Subcutaneous abdominal adipose tissue (tissue), 5 donors: ENCODE results near the gene COPS6.

ENCODE experiments used
- H3K27ac ChIP-seq: one replicate; pipeline ENCODE4 v1.7.0; 2013; ENCODE audit warnings: low read depth, mild to moderate bottlenecking, inconsistent platforms, low read length, moderate library complexity
- H3K27me3 ChIP-seq, 5 donors: one replicate each; pipeline ENCODE4 v1.7.0; 2013; ENCODE audit warnings: low read length in 5 of 5, inconsistent platforms in 1 of 5; ENCODE audit not compliant: control insufficient read depth in 5 of 5, insufficient read depth in 4 of 5
- H3K36me3 ChIP-seq, 5 donors: one replicate each; pipeline ENCODE4 v1.7.0; 2013; ENCODE audit warnings: low read length in 5 of 5; ENCODE audit not compliant: control insufficient read depth in 5 of 5, insufficient read depth in 5 of 5
- H3K4me1 ChIP-seq, 5 donors: one replicate each; pipeline ENCODE4 v1.7.0; 2013; ENCODE audit warnings: low read length in 5 of 5, mild to moderate bottlenecking in 3 of 5, moderate library complexity in 1 of 5; ENCODE audit not compliant: control insufficient read depth in 5 of 5, insufficient read depth in 5 of 5
- H3K4me3 ChIP-seq, 5 donors: one replicate each; pipeline ENCODE4 v1.7.0; 2013; ENCODE audit warnings: low read length in 5 of 5, low read depth in 1 of 5
- H3K9ac ChIP-seq, 5 donors: one replicate each; pipeline ENCODE4 v1.7.0; 2013; ENCODE audit warnings: low read length in 5 of 5, mild to moderate bottlenecking in 4 of 5, moderate library complexity in 3 of 5
- H3K9me3 ChIP-seq, 5 donors: one replicate each; pipeline ENCODE4 v1.7.0; 2013; ENCODE audit warnings: low read length in 5 of 5; ENCODE audit not compliant: control insufficient read depth in 5 of 5
- donor health status: healthy.
- donor health status: healthy.
- donor health status: healthy.
- donor health status: healthy.
- donor health status: healthy.

Gene COPS6

DNA sequence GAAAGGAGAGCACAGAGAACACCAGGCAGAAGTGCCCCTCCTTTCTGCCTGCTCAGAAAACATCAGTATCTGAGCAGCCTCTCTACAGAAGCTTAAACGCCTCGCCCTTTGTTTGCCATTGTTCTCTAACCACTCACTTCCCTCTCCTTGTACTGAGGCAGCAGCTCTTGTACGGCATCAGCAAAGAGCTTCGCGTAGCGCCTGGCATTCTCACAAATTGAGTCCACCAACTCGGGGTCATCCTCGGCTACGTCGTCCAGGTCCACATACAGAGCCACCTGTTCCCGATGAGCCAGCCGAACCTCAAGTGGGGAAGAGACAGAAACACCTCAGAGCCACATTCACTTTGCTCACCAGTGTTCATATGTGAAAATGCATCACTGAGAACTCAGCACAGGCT is 10.7 kb downstream of the COPS6 start:
- Histone ChIP-seq H3K4me1 (peaks cover 6 to 32% (median 26%) of the 10 kb centered on the region in 5 donors), H3K9me3 (no peaks in the 10 kb centered on the region), H3K36me3 (peaks cover 0 to 63% (median 54%) of the 10 kb centered on the region in 5 donors), H3K27me3 (no peaks in the 10 kb centered on the region), H3K9ac (peak overlapping the region in 4 of 5 donors; percentile 60 to 68 (median 65)), H3K27ac (peak overlapping the region; percentile 89), H3K4me3 (peak overlapping the region; percentile 81 to 84 (median 81))

DNA sequence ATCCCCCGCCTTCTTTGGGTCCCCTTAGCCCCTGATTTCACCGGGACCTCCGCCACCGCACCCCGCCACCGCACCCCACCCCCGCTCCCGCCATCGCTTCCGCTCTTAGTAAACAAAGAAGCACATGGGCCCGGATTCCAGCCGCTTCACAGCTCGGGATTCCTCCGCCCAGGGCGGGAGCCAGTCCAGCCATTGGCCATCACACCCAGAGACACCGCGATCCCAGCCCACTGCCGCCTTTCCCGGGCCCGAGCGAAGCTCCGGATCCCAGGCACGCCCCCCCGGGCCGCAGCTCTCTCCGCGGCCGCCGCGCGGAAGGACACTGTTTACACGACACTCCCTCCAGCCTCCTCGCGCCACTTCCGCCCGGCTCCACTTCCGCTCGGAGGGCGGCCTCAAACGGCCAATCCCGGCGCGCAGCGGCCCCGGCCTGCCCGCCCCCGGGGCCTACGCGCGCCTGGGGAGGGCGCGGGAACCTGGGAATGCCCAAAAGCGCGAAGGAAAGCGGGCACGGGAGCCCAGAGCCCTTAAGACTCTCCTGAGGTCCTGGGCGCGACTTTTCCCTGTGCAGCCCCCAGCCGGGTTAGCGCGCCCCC is 11.7 kb downstream of the COPS6 start:
- Histone ChIP-seq H3K9ac (peak overlapping the region; percentile 63 to 85 (median 78)), H3K27me3 (no peaks in the 10 kb centered on the region), H3K4me3 (peak overlapping the region; percentile 81 to 84 (median 81)), H3K4me1 (peaks cover 6 to 31% (median 26%) of the 10 kb centered on the region in 5 donors), H3K36me3 (peaks cover 0 to 62% (median 55%) of the 10 kb centered on the region in 5 donors), H3K9me3 (no peaks in the 10 kb centered on the region), H3K27ac (peak overlapping the region; percentile 89)

DNA sequence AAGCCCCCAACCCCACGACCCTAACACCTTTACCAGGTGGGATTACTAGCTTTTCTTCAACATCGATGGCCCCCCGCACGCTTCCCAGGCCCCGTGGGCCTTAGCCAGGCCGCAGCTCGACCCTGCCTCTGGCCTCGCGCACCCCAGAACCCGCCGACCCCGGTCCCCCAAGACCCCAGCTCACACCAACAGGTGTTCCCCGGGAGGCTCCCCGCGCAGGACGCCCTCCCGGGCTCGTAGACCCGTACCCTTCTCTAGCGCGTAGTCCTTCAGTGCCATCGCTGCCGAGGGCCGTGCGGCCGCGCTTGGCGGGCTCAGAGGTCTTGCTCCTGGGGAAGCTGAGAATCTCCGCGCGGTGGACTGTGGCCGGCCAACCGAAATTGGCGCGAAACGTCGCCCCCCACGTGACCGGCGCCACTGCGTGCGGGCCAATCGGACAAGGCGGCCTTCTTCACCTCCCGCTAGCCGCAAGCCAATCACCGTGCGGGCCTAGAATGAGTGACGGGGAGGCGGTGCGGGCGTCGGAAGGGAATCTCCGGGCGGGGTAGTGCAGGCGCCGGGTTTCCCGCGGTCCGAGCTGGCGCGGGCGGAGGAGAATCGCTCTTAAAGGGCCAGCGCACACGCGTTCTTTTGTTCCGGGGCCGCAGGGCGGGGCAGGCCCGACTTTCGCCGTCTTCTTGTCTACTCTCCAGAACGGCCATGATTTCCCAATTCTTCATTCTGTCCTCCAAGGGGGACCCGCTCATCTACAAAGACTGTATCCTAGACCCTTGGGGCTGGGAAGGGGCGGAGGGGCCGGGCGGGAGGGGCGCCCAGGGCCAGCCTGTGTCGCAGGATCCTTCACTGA is 12.5 kb downstream of the COPS6 start, which contains the start of the genes AP4M1 and MCM7:
AP4M1 (plus strand) TSS at position 628 of the 847 bp plus-strand sequence; CDS start at position 700, 72 bp downstream.
MCM7 (minus strand) TSS at position 382 of the 847 bp plus-strand sequence; CDS start at position 279, 103 bp downstream.
- Histone ChIP-seq H3K36me3 (peaks cover 0 to 62% (median 53%) of the 10 kb centered on the region in 5 donors), H3K4me3 (peak within 1 kb of the TSS; percentile 81 to 84 (median 81)), H3K27ac (peak within 1 kb of the TSS; percentile 89), H3K9me3 (no peaks in the 10 kb centered on the region), H3K9ac (peak within 1 kb of the TSS; percentile 63 to 85 (median 78)), H3K27me3 (no peaks in the 10 kb centered on the region), H3K4me1 (peaks cover 6 to 31% (median 26%) of the 10 kb centered on the region in 5 donors)

DNA sequence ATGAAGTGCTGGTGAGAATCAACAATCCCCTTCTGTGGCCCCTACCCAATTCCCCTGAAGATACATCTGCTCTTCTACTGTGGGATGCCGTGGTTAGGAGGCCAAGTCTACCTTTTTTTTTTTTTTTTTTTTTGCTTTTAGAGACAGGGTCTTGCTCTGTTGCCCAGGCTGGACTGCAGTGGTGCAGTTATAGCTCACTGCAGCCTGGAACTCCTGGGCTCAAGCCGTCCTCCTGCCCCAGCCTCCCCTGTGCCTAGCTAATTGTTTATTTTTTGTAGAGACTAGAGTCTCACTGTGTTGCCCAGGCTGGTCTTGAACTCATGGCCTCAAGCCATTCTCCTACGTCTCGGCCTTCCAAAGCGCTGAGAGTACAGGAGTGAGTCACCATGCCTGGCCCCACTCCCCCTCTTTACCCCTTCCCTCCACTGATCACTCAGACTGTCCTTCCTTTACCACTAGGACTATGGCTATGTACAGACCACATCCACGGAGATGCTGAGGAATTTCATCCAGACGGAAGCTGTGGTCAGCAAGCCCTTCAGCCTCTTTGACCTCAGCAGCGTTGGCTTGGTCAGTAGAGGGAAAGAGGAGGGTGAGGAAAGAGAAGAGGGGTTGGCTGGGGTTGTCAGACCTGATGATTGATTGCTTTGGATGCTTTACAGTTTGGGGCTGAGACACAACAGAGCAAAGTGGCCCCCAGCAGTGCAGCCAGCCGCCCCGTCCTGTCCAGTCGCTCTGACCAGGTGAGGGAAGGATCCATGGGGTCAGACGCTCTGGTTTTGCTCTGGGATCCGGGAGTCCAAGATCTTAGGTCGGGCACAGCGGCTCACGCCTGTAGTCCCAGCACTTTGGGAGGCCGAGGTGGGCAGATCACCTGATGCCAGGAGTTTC is 14.4 kb downstream of the COPS6 start:
- Histone ChIP-seq H3K4me1 (peaks cover 6 to 31% (median 26%) of the 10 kb centered on the region in 5 donors), H3K9me3 (no peaks in the 10 kb centered on the region), H3K4me3 (no peak overlapping the region), H3K27me3 (no peaks in the 10 kb centered on the region), H3K36me3 (peaks cover 0 to 63% (median 56%) of the 10 kb centered on the region in 5 donors), H3K9ac (peak overlapping the region in 1 of 5 donors; percentile 39), H3K27ac (no peak overlapping the region)

DNA sequence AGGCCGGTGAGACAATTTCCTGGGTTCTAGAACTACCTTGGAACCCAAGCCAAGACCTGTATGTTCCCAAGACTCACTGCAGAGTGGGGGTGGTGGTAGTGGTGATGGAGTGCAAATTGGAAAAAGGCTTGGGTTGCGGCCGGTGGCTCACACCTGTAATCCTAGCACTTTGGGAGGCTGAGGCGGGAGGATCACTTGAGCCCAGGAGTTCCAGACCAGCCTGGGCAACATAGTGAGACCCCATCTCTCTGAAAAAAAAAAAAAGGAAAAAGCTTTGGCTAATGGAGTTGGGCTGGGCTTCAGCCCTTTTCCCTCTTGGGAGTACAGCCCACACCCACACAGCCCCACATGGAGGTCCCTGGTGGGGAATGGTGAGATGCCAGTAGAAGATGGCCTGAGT is 16.8 kb downstream of the COPS6 start:
- H3K36me3 ChIP-seq: peaks cover 0 to 69% (median 59%) of the 10 kb centered on the region in 5 donors
- no peaks in the 10 kb centered on the region for H3K27me3 ChIP-seq
- no peak overlapping the region for H3K4me3 ChIP-seq
- H3K4me1 ChIP-seq: peaks cover 0 to 16% (median 12%) of the 10 kb centered on the region in 5 donors
- no peaks in the 10 kb centered on the region for H3K9me3 ChIP-seq
- no peak overlapping the region for H3K27ac ChIP-seq
- H3K9ac ChIP-seq: no peak overlapping the region

DNA sequence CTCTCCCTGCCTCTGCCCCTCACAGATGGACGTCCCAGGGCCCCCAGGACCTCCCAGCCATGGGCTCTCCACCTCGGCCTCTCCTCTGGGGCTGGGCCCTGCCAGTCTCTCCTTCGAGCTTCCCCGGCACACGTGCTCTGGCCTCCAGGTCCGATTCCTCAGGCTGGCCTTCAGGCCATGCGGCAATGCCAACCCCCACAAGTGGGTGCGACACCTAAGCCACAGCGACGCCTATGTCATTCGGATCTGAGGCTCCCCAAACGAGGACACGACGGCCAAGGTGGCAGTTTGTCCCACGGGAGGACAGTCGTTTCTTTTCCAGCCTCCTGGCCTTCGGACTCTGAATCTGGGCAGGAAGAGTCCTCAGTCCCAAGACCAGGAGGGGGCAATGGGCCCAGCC is 17.9 kb downstream of the COPS6 start:
- no peak overlapping the region for H3K9ac ChIP-seq
- H3K36me3 ChIP-seq: peaks cover 0 to 80% (median 68%) of the 10 kb centered on the region in 5 donors
- no peak overlapping the region for H3K27ac ChIP-seq
- H3K4me3 ChIP-seq: no peak overlapping the region
- peaks cover 0 to 10% (median 7%) of the 10 kb centered on the region in 5 donors for H3K4me1 ChIP-seq
- no peaks in the 10 kb centered on the region for H3K27me3 ChIP-seq
- no peaks in the 10 kb centered on the region for H3K9me3 ChIP-seq

DNA sequence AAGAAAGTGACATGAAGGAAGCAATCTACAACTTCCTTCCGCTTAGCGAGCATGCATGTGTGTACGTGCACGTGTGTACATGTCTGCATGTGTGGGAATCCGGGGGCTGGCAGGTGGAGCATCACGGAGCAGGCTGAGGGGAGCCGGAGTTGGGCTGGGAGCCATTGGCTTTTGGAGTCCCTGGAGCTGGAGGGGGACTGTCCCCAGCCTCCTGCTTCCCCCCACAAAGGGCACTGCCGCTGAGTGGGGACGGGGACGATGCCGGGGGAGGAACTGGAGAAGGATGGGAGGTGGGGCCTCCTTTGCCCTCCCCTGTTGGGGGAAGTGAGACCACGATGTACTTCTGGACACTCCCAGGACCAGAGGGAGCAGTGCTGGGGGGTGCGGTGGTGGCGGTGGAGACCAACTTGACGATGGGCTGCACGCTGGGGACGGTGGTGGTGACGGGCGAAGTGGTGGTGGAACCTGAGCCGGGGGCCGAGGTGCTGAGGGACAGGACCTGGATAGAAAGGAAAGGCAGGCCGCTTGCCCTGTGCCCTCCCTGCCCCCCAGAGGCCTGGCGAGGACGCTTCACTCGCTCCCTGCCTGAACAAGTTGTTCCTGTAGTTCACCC is 18.5 kb downstream of the COPS6 start:
- no peaks in the 10 kb centered on the region for H3K27me3 ChIP-seq
- H3K9me3 ChIP-seq: no peaks in the 10 kb centered on the region
- no peak overlapping the region for H3K27ac ChIP-seq
- H3K36me3 ChIP-seq: peaks cover 0 to 86% (median 74%) of the 10 kb centered on the region in 5 donors
- H3K4me3 ChIP-seq: no peak overlapping the region
- peaks cover 0 to 5% (median 4%) of the 10 kb centered on the region in 5 donors for H3K4me1 ChIP-seq
- no peak overlapping the region for H3K9ac ChIP-seq

DNA sequence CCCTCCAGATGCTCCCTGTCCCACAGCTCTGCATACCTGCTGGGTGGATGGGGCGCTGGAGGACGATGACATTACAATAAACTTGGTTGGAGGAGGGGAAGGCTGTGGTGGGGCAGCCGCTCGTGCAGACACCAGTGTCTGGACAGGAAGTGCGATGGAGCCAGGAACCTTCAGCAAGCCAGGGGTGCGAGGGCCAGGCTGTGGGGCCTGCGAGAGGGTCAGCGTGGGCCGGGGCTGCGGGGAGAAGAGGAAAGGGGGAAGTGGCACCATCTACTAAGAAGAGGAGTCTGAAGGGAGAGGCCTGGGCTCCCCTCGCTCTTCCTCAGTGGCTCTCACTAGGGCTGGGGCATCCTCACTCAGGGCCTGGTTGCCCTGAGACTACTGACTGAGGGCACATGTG is 19.1 kb downstream of the COPS6 start:
- Histone ChIP-seq H3K4me1 (no peaks in the 10 kb centered on the region), H3K9me3 (no peaks in the 10 kb centered on the region), H3K27ac (no peak overlapping the region), H3K9ac (no peak overlapping the region), H3K36me3 (peaks cover 0 to 92% (median 77%) of the 10 kb centered on the region in 5 donors), H3K27me3 (no peaks in the 10 kb centered on the region), H3K4me3 (no peak overlapping the region)

DNA sequence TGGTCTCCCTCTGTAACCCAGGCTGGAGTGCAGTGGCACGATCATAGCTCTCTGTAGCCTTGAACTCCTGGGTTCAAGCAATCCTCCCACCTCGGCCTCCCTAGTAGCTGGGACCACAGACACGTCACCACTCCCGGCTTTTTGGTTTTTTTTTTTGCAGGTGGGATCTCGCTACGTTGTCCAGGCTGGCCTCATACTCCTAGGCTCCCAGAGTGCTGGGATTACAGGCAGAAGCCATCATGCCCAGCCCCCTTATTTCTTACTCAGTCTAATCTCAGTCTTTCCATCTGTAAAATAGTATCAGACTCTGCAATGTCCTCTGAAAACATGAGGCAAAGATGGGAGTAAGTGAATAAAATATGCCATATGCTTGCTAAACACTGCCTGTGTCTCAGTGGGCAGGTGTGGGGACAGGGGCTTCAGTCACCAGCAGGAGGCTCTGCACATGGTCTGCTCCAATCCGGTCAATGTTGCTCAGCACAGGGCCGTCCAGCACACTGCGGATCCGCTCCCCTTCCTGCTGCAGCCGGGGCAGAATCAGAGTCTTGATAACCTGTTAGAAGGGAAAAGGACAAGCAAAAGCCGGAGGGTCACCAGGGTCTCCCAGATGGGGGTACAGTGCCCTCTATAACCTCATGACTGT is 20.9 kb downstream of the COPS6 start:
- no peaks in the 10 kb centered on the region for H3K4me1 ChIP-seq
- H3K27me3 ChIP-seq: no peaks in the 10 kb centered on the region
- no peak overlapping the region for H3K9ac ChIP-seq
- H3K9me3 ChIP-seq: no peaks in the 10 kb centered on the region
- no peak overlapping the region for H3K27ac ChIP-seq
- peaks cover 0 to 91% (median 81%) of the 10 kb centered on the region in 5 donors for H3K36me3 ChIP-seq
- no peak overlapping the region for H3K4me3 ChIP-seq
